Loucy (cell line): ENCODE data around the gene CYTH4.

Source experiments
- CTCF ChIP-seq: fragments of 200-600 bp; sonication (generic); conservative IDR thresholded peaks from 2 replicates; pipeline ENCODE4 v1.5.1; 2014; ENCODE audit warnings: mild to moderate bottlenecking, antibody characterized with exemption, low read length
- EZH2phosphoT487 ChIP-seq: fragments of 200-600 bp; IDR thresholded peaks from 2 replicates; pipeline ENCODE4 v1.6.1; 2018; ENCODE audit warnings: antibody characterized with exemption, mild to moderate bottlenecking, moderate library complexity, borderline replicate concordance

- TF ChIP-seq EZH2phosphoT487 (no peak), CTCF (no peak)
These were observed 54.3 kb downstream of the CYTH4 start for GRCh38 chr22:37336579-37336978.
